Hematopoietic multipotent progenitor cell treated with erythropoietin and hydrocortisone succinate and interleukin-3 and kit ligand, for 8 days (in vitro differentiated cells): Measurements from ENCODE around the gene MTIF3.

Experiments
- DNase-seq: peaks from one replicate; pipeline ENCODE4 v3.0.0-alpha.2; 2015

The MTIF3 gene

DNA sequence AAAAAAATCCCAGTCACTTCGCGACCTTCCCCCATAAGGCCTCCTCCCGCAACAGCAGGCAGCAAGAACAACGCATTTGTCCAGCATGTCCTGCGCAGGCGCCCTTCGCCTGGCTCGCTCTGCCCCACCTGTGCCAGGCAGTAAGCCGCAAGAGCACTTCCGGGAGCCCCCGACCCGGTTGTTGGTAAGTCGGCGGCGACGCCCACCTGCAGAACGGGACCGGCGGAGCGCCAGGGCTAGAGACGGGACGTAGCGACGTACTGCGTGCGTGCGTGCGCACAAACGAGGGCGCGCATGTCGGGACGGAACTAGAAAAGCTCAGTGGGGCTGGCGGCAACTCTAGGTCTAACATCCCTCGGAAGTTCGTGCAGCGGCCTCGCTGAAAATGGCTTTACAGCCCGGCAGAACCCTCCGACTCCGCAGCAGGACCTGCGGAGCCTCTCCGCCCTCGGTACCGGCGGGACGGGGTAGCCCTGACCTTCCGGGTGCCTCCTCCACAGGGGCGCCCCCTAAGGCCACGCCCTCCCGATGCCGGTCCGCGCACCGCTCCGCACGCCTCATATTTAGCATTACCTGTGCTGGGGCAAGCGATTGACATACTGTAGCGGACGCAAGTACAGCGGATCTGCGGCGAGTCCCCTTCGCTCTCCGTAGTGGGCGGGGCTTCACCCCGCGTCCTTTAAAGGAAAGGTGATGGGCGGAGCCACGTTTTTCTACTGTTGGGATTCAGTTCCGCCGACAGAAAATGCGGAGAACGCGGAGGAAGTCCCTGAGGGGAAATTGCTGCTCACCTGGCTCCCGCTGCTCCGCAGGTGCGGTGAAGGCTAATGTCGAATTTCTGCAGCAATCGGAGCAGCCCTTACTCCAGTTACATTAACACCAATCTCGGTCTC is at the start of gene MTIF3:
Gene MTIF3, minus strand, starts transcription at position 629 of the 893 bp plus-strand sequence. CDS start 10,116 bp downstream, outside the sequence.
- DNase-seq: peak; percentile 96

GRCh38 chr13:27497563-27498230 is 47.3 kb upstream of the MTIF3 start:
- no peak for DNase-seq

DNA sequence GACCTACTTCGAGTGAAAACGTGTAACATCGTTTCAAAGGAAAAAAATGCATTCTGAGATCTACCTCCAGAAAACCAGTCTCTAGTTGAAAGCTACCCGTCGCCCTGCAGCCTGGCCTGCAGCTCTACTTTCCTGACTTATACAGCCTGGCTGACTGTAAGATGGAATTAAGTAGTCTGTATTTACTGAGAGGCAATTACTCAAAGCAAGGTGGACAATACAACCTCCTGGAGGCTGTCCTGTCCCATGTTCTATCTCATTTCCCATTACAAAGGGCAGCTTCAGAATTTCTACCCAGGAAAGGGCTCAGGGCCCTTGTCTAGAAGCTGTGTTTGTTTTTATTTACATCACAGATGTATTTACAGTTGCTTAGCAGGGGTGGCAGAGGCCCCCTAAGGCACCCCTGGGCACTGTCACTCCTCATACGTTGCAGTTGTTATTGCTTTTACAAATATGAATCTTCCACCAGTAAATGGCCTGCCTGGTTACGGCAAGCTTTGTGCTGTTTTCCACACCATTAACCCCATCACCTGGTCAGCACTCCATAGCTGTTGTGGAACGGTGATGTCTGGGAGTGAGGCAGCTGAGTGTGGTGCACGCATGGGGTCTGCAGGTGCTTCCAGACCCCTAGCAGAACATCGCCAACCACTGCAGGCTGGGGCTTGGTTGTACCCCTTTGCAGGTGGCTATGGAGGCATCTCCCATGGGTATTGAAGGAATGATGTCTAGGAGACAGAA is 46.3 kb upstream of the MTIF3 start:
- DNase-seq: no peak

- no peak for DNase-seq
These were observed 45.6 kb upstream of the MTIF3 start for GRCh38 chr13:27496006-27496405.

GRCh38 chr13:27495551-27495950 is 45.2 kb upstream of the MTIF3 start:
- DNase-seq: no peak

DNA sequence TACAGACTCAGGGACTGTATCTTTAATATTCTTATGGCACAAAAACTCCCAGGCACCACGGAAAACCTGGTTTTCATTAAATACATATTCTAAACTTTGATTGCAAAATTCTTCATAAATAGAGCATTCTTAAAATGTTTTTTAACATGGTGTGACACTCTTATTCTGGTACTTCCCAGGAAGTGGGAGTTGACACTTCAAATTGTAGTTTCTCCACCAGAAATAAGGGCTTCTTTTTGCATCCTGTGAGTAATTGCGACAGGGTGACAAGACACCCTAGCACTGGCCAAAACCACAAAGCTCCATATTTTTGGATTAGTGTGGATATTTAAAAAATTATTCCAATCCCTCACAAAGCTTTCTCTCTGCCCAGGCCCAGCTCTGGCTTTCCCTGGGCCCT is 43.6 kb upstream of the MTIF3 start:
- DNase-seq: no peak

- DNase-seq: no peak
These were observed 39.1 kb upstream of the MTIF3 start for GRCh38 chr13:27489456-27489855.

GRCh38 chr13:27487776-27488175 is 37.4 kb upstream of the MTIF3 start:
- no peak for DNase-seq

DNA sequence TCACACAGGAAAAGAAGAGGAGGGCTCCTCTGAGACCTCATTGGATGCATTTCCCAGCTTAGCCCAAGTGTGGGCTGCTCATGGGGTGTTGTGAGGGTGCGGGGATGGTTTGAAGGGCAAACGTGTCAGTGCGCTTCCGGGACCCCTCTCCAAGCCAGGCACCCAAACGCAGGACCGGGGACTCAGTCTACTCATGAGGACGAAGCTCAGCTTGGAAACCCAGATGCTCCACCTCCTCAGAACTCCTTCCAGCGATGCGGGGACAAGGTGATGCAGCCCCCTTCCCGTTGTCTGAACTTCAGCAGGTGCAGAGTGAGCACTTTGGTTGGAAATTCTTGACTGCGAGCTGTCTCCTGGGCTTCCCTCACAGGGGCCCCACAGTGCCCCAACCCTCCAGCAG is 33.1 kb upstream of the MTIF3 start:
- DNase-seq: no peak

GRCh38 chr13:27482983-27483382 is 32.6 kb upstream of the MTIF3 start:
- no peak for DNase-seq

DNA sequence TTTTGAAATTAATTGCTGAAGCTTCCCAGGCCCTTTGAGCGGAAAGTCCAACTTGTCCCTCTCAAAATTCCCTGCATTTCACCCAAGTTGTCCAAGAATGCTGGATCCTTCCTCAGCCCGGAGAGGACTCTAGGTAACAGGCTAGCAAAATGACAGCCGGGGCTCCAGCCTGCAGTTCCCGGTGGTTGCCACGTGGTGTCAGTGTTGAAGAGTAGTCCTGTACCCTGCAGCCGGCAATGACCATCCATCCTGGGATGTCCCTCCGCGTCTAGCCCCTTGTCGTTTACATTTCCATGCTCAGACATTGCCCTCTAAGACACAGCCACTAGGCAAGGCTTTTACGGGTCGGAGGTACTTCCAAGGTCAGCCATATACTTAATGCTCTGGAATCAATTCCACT is 31.4 kb upstream of the MTIF3 start:
- DNase-seq: peak; percentile 44

- no peak for DNase-seq
These were observed 26.8 kb upstream of the MTIF3 start for GRCh38 chr13:27476943-27477703.

DNA sequence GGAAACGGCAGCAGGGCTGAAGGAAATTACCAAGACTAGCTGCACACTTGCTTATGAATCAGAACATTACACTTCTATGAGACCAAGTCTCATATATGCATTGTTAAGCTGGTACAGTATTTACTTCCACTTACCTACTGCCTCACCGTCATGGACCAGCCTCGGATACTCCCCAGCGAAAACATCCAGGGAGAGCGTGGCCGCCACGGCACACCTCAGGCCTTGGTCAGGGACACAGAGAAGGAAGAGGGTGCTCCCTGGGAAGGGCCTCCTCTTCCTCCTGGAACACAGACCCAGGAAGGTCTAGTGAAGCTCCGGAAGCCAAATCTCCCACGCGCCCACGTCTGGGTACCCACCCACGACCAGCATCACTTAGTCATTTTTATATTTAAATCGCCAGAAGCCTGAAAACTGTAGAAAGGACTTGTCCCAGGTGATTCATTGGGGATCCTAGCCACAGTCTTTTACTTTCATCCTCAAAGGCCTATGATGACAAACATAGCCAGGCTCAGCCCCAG is 24.4 kb upstream of the MTIF3 start:
- DNase-seq: no peak

- no peak for DNase-seq
These were observed 22.6 kb upstream of the MTIF3 start for GRCh38 chr13:27472941-27473340.

DNA sequence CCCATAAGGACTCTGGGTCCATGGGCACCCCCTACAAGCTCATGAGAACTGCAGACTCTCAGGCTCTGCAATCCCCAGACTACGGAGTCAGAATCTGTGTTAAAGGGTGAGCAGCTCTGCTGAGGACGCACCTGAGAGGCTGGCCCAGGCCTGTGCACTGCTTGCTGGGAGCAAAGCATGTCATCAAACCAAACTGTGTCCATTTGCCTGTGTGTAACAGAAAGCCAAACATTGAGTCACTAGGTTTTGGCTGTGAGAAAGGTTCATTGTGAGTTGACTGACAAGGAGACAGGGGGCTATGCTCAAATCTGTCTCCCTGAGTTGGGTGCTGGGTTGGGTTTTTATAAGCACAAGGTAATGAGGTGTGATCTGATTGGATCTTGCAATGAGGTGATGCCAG is 22.1 kb upstream of the MTIF3 start:
- no peak for DNase-seq

DNA sequence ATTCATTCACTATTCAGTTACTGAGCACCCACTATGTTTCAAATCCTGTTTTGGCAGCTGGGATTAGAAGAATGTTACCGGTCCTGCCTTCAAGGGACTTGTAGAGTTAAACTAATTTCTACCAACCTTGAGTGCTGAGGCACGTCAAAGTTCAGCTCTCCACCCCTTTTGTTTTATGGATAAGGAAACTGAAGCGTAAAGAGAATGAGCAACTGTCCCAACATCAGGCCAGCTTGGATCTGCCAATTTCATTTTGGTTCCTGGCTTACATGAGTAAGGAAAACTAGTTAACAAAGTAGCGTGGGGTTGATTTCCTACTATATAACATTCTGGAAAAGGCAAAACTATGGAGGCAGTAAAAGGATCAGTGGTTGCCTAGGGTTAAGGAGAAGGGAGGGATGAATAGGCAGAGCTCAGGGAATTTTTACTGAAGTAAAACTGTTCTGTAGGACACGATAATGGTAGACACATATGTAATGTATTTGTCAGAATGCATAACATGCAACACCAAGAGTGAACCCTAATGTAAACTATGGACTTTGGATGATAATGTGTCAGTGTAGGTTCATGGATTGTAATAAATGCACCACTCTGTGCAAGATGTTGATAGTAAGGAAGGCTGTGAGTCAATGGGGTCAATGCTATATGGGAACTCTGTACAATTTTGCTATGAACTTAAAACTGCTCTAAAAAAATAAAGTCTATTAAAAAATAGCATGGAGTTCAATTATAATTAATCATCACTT is 19.9 kb upstream of the MTIF3 start:
- no peak for DNase-seq

GRCh38 chr13:27466513-27466912 is 16.1 kb upstream of the MTIF3 start:
- DNase-seq: no peak

DNA sequence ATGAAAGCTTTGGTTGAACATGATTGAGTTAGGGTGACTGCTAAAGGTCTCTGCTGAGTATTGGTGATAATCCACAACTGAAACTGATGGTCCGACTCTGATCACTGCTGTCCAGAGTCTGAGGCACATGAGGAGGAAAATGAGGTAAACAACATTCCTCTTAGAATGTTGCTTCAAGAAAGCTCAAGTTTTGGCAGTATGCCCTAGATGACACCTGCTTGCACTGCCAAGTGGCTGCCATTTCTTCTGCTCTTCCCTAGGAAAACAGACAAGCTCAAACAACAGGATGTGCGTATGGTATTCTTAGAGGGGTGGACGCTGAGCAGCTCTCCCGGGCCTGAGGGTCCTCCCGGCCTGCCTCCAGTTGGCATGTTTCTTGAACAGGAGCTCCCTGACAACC is 15.2 kb upstream of the MTIF3 start:
- DNase-seq: no peak

- DNase-seq: no peak
These were observed 13.1 kb upstream of the MTIF3 start for GRCh38 chr13:27463500-27463899.

- no peak for DNase-seq
These were observed 11.7 kb upstream of the MTIF3 start for GRCh38 chr13:27461940-27462584.

GRCh38 chr13:27455331-27455855 is 5.0 kb upstream of the MTIF3 start:
- no peak for DNase-seq
